SK-N-SH (cell line): Measurements from ENCODE around the gene BNC2.

Source experiments
- CTCF ChIP-seq: fragments of 200-600 bp; sonication (generic); IDR thresholded peaks from 2 replicates; pipeline ENCODE4 v1.6.1; 2017; ENCODE audit warnings: antibody characterized with exemption, mild to moderate bottlenecking, moderate library complexity
- MAX ChIP-seq: IDR thresholded peaks from 2 replicates; pipeline ENCODE4 v1.4.0; 2012; ENCODE audit warnings: low read depth
- NRF1 ChIP-seq: IDR thresholded peaks from 2 replicates; pipeline ENCODE4 v1.6.1; 2012; ENCODE audit warnings: low read depth, mild to moderate bottlenecking, low read length

- no peak for TF ChIP-seq MAX
- TF ChIP-seq CTCF, result no peak
- no peak for TF ChIP-seq NRF1
Measured at GRCh38 chr9:16453390-16453789, 417.1 kb downstream of the BNC2 start.
